ENCODE data around the gene HHIPL1.
A peak's percentile ranks its signal among the peaks of the same experiment; 100 is the strongest.

HHIPL1 gene

DNA sequence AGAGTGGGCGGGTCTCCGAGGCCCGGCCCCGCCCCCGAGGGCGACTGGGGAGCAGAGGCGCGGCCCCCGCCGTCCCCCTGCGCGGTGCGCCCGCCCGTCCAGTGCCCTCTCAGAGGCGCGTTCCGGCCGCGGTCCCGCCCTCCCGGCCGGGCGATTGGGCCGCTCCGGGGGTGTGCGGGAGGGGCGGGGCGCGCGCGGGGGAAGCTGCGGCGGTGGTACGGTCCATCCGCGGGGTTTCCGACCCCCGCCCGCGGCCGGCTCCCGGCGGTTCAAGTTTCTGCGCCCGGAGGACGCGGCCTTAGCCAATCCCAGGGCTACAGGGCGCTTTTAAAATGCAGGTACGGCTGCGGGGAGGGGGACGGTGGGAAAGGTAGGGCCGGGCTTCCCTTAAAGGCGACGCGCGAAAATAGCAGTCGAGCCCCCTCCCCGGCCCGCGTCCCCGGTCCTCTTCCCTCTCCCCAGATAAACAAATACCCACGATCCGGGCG lies 40.6 kb upstream of the HHIPL1 start:
- TF ChIP-seq, protein P1, sequence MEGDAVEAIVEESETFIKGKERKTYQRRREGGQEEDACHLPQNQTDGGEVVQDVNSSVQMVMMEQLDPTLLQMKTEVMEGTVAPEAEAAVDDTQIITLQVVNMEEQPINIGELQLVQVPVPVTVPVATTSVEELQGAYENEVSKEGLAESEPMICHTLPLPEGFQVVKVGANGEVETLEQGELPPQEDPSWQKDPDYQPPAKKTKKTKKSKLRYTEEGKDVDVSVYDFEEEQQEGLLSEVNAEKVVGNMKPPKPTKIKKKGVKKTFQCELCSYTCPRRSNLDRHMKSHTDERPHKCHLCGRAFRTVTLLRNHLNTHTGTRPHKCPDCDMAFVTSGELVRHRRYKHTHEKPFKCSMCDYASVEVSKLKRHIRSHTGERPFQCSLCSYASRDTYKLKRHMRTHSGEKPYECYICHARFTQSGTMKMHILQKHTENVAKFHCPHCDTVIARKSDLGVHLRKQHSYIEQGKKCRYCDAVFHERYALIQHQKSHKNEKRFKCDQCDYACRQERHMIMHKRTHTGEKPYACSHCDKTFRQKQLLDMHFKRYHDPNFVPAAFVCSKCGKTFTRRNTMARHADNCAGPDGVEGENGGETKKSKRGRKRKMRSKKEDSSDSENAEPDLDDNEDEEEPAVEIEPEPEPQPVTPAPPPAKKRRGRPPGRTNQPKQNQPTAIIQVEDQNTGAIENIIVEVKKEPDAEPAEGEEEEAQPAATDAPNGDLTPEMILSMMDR (conservative IDR thresholded peaks at IDR 0.05; ENCODE audit: low read length) = no peak
- no peak for TF ChIP-seq EZH2phosphoT487 (IDR thresholded peaks at IDR 0.05; ENCODE audit: borderline replicate concordance)
- Histone ChIP-seq H3K4me2 (ENCODE audit: low read depth, low read length, poor library complexity, severe bottlenecking) (peak overlapping the region; percentile 96), H2AFZ (ENCODE audit: low read length) (peak overlapping the region; percentile 86), H3K9ac (ENCODE audit: low read depth, low read length, poor library complexity, severe bottlenecking) (peak overlapping the region; percentile 98), H3K4me1 (ENCODE audit: insufficient read depth, low read length, poor library complexity, severe bottlenecking) (peaks cover 45% of the 10 kb centered on the region), H3K36me3 (ENCODE audit: insufficient read depth, low read length) (no peaks in the 10 kb centered on the region), H3K79me2 (ENCODE audit: insufficient read depth, low read length) (peaks cover 48% of the 10 kb centered on the region), H3K9me2 (replicated peaks; ENCODE audit: low read depth, low read length) (no peaks in the 10 kb centered on the region), H3K27me3 (ENCODE audit: insufficient read depth, low read length, poor library complexity, severe bottlenecking) (no peaks in the 10 kb centered on the region), H3K9me3 (ENCODE audit: insufficient read depth, low read depth, low read length) (no peaks in the 10 kb centered on the region), H3K4me3 (ENCODE audit: low read length, poor library complexity, severe bottlenecking) (peak overlapping the region; percentile 77), H4K20me1 (ENCODE audit: insufficient read depth, low read length, poor library complexity, severe bottlenecking) (peaks cover 26% of the 10 kb centered on the region), H3F3A (ENCODE audit: low read depth) (no peaks in the 10 kb centered on the region)

- Histone ChIP-seq H3K27me3 (ENCODE audit: insufficient read depth, low read length, poor library complexity, severe bottlenecking) (no peaks in the 10 kb centered on the region), H3K4me1 (ENCODE audit: insufficient read depth, low read length, poor library complexity, severe bottlenecking) (peaks cover 41% of the 10 kb centered on the region), H3K9me2 (replicated peaks; ENCODE audit: low read depth, low read length) (no peaks in the 10 kb centered on the region), H4K20me1 (ENCODE audit: insufficient read depth, low read length, poor library complexity, severe bottlenecking) (peaks cover 21% of the 10 kb centered on the region), H3K79me2 (ENCODE audit: insufficient read depth, low read length) (peaks cover 43% of the 10 kb centered on the region), H3K9me3 (ENCODE audit: insufficient read depth, low read depth, low read length) (no peaks in the 10 kb centered on the region), H3K36me3 (ENCODE audit: insufficient read depth, low read length) (no peaks in the 10 kb centered on the region), H3K9ac (ENCODE audit: low read depth, low read length, poor library complexity, severe bottlenecking) (peak overlapping the region; percentile 98), H2AFZ (ENCODE audit: low read length) (peak overlapping the region; percentile 86), H3K4me3 (ENCODE audit: low read length, poor library complexity, severe bottlenecking) (peak overlapping the region; percentile 77), H3F3A (ENCODE audit: low read depth) (no peaks in the 10 kb centered on the region), H3K4me2 (ENCODE audit: low read depth, low read length, poor library complexity, severe bottlenecking) (peak overlapping the region; percentile 96)
- TF ChIP-seq EZH2phosphoT487 (IDR thresholded peaks at IDR 0.05; ENCODE audit: borderline replicate concordance) = no peak
- TF ChIP-seq, protein P1 (conservative IDR thresholded peaks at IDR 0.05; ENCODE audit: low read length) = no peak
Observed at GRCh38 chr14:99604766-99605298, 40.1 kb upstream of the HHIPL1 start.

- Histone ChIP-seq H3K9me2 (replicated peaks; ENCODE audit: low read depth, low read length) (no peaks in the 10 kb centered on the region), H3K4me1 (ENCODE audit: insufficient read depth, low read length, poor library complexity, severe bottlenecking) (peaks cover 35% of the 10 kb centered on the region), H3K36me3 (ENCODE audit: insufficient read depth, low read length) (no peaks in the 10 kb centered on the region), H4K20me1 (ENCODE audit: insufficient read depth, low read length, poor library complexity, severe bottlenecking) (peaks cover 15% of the 10 kb centered on the region), H3K27me3 (ENCODE audit: insufficient read depth, low read length, poor library complexity, severe bottlenecking) (no peaks in the 10 kb centered on the region), H3K4me2 (ENCODE audit: low read depth, low read length, poor library complexity, severe bottlenecking) (peak overlapping the region; percentile 96), H3K9me3 (ENCODE audit: insufficient read depth, low read depth, low read length) (no peaks in the 10 kb centered on the region), H3K79me2 (ENCODE audit: insufficient read depth, low read length) (peaks cover 37% of the 10 kb centered on the region), H3F3A (ENCODE audit: low read depth) (no peaks in the 10 kb centered on the region), H3K4me3 (ENCODE audit: low read length, poor library complexity, severe bottlenecking) (peak overlapping the region; percentile 77), H3K9ac (ENCODE audit: low read depth, low read length, poor library complexity, severe bottlenecking) (peak overlapping the region; percentile 98), H2AFZ (ENCODE audit: low read length) (peak overlapping the region; percentile 86)
- TF ChIP-seq, protein P1 (conservative IDR thresholded peaks at IDR 0.05; ENCODE audit: low read length) = no peak
- TF ChIP-seq EZH2phosphoT487 (IDR thresholded peaks at IDR 0.05; ENCODE audit: borderline replicate concordance) = no peak
Observed at GRCh38 chr14:99605299-99605961, 39.5 kb upstream of the HHIPL1 start.

All from Loucy (cell line).